M059J (cell line): Measurements from ENCODE around the gene KMO. TPM values are rescaled to one million over a fixed set of nuclear protein-coding genes. Genes with fewer than 3 reads are reported as not detected.

ENCODE experiments used
- total RNA-seq: library from RNA; depleted of rRNA; stranded (reverse); fragments of >200 nt; shearing (Covaris generic); gene quantifications from 2 replicates; pipeline ENCODE4 v1.2.3, GENCODE V29; 2014; rRNA removed

The KMO gene
- total RNA-seq, 1 experiment from 2014 or later = 0.27 TPM

Other genes starting within 250 kb of the KMO start
- 4.5 and 7.4 TPM in 2 replicates for gene RGS7, start 175.2 kb upstream of the KMO start, total RNA-seq
- 147 and 156 TPM in 2 replicates for gene FH, start 12.6 kb upstream of the KMO start, total RNA-seq
- 11.9 and 16.9 TPM in 2 replicates for gene CHML, start 108.0 kb downstream of the KMO start, total RNA-seq
- gene OPN3, start 108.0 kb downstream of the KMO start, total RNA-seq = 30.2 and 30.8 TPM in 2 replicates
- not detected in 2 replicates for gene WDR64, start 119.9 kb downstream of the KMO start, total RNA-seq